ENCODE data around the gene CDC37. TPM values are rescaled to one million over a fixed set of nuclear protein-coding genes. Genes with fewer than 3 reads are reported as not detected.

Gene CDC37
- total RNA-seq, 1 donor: 151 TPM

DNA sequence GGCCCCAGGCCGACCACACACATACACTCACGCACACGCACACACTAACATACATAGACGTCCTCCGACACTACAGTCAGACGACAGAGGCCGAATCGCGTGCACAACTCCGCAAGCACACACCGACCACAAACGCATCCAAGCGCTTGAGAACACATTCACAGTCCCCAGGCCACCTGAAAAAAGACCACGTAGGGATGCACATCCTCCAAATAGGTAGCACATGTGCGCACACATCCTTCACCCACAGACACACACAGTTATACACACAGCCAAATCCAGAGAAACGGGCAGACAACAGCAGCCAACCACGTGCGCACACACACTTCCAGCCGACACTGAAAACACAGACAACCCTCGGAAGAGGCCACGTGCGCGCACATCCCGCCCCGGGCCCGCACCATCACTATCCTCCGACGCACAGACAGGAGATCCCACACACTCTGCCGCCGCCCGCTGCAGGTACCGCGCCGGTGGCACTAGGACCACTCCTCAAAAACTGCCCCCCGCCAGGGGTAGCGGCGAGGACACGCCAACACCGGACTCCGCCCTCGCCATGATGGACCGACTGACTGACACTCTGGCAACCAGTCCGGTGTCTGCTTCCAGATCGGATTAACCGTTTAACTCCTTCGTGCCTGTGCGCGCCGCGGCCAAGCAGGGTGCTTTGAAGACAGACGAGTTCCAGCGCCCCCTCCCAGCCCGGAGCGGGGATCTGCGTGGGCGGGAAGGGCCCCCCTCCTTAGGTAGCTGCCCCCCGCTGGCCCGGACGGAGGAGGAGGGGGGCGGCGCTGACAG, 16.5 kb upstream of the CDC37 start:
- TF ChIP-seq, protein P1, sequence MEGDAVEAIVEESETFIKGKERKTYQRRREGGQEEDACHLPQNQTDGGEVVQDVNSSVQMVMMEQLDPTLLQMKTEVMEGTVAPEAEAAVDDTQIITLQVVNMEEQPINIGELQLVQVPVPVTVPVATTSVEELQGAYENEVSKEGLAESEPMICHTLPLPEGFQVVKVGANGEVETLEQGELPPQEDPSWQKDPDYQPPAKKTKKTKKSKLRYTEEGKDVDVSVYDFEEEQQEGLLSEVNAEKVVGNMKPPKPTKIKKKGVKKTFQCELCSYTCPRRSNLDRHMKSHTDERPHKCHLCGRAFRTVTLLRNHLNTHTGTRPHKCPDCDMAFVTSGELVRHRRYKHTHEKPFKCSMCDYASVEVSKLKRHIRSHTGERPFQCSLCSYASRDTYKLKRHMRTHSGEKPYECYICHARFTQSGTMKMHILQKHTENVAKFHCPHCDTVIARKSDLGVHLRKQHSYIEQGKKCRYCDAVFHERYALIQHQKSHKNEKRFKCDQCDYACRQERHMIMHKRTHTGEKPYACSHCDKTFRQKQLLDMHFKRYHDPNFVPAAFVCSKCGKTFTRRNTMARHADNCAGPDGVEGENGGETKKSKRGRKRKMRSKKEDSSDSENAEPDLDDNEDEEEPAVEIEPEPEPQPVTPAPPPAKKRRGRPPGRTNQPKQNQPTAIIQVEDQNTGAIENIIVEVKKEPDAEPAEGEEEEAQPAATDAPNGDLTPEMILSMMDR (IDR thresholded peaks at IDR 0.05; ENCODE audit: insufficient read depth, low read length): no peak
- peak overlapping the region; percentile 45 for H3K4me3 ChIP-seq (ENCODE audit: low read depth, low read length)
- peak; percentile 45 for DNase-seq (ENCODE audit: low read depth)

DNA sequence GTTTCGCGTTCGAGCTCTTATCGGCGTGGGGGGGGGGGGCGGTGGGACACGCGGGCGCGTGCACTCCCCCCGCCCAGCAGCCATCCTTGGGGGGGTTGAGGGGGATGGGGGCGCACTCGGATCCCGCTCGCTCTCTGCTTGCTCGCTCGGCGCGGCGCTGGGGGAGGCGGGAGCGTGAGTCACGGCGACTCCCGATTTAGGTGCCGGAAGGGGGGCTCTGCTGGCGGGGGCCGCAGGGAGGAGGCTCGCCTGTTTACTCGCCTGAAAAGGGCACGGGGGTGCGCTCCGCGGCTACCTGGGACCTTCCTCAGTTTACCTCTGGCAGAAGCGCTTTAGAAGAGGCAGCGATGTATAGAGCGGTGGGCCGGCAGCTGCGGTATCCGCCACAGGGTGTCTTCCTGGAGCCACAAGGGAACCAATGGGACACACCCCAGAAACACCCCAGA, 15.9 kb upstream of the CDC37 start:
- TF ChIP-seq, protein P1 (IDR thresholded peaks at IDR 0.05; ENCODE audit: insufficient read depth, low read length): no peak
- DNase-seq (ENCODE audit: low read depth): no peak

DNA sequence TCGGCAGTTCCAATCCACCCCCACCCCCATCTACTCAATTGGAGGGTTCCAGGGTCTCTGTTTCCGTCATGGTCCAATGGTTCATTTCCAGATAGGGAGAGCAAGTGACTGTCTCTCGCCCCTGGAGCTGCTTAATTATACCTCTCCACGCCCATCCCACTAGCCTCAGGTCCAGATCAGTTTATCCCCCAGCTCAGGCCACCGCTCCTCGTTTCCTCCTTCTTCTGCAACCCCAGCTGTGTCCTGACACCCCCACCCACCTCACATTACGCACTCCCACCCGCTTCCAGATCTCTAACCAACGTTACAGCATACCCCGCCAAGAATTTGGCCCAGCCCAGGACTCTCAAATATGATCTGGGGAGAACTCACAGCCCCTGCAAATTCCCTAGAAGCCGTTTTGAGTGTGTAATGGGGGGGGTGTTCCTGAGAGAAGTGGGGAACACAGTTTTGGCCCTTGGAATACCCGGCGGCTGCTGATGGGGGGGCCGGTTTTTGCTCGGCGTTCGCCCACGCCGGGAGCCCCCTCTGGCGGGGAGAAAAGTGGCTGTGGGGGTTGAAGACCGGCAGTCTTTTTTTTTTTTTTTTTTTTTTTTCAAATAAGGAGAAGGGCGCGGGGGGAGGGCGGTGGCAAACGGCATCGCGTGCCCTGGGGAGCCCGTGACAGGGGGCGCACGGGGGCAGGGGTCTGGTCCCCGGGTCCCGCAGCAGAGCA, 15.3 kb upstream of the CDC37 start:
- no peak overlapping the region for H3K4me3 ChIP-seq (ENCODE audit: low read depth, low read length)
- TF ChIP-seq, protein P1 (IDR thresholded peaks at IDR 0.05; ENCODE audit: insufficient read depth, low read length): peak; percentile 12
- peak; percentile 22 for DNase-seq (ENCODE audit: low read depth)

More for the DNA sequence above, 15.9 kb upstream of the CDC37 start:
- H3K4me3 ChIP-seq (ENCODE audit: low read depth, low read length): peak overlapping the region; percentile 13

DNA sequence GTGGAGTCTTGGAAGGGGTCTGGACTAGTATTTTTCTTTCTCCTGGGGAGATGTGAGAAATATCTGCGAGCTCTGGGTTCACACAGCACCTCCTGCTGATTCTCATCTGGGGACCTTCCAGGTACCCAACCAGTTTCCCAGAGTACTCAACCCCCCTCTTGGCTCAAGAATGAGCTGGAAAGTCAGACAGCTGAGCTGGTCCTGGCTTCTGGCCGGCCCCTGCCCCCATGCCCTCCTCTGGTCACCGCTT, 14.8 kb upstream of the CDC37 start:
- DNase-seq (ENCODE audit: low read depth): no peak
- TF ChIP-seq, protein P1 (IDR thresholded peaks at IDR 0.05; ENCODE audit: insufficient read depth, low read length): no peak
- H3K4me3 ChIP-seq (ENCODE audit: low read depth, low read length): no peak overlapping the region

DNA sequence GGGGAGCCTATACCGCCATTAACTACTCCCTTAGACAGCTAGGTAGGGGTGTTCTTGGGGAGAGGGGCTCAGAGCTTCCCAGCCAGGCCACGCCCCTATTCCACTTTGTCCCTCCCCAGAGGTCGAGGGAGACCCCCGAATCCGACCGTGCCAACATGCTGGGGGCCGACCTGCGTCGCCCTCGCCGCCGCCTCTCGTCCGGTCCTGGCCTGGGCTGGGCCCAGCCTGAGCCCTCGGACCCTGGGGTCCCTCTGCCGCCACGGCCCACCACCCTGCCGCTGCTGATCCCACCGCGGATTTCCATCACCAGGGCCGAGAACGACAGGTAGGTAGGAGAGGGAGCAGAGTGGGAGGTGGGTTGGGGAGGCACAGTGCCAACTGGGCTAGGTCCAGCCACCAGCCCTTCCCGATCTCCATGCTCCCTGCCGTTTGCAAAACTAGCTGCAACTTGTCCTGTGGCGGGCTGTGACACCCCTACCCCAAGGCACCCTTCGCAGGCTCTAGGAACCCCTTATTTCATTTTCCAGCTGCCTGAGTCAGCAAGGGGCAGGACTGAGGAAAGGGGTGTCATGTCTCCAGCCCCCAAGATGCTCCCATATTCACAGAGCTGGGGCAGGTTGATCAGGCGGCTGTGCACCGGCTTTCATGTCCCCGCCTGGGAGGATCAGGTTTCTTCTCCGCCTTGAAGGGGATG, 14.3 kb upstream of the CDC37 start:
- TF ChIP-seq, protein P1 (IDR thresholded peaks at IDR 0.05; ENCODE audit: insufficient read depth, low read length): no peak
- no peak overlapping the region for H3K4me3 ChIP-seq (ENCODE audit: low read depth, low read length)
- no peak for DNase-seq (ENCODE audit: low read depth)

DNA sequence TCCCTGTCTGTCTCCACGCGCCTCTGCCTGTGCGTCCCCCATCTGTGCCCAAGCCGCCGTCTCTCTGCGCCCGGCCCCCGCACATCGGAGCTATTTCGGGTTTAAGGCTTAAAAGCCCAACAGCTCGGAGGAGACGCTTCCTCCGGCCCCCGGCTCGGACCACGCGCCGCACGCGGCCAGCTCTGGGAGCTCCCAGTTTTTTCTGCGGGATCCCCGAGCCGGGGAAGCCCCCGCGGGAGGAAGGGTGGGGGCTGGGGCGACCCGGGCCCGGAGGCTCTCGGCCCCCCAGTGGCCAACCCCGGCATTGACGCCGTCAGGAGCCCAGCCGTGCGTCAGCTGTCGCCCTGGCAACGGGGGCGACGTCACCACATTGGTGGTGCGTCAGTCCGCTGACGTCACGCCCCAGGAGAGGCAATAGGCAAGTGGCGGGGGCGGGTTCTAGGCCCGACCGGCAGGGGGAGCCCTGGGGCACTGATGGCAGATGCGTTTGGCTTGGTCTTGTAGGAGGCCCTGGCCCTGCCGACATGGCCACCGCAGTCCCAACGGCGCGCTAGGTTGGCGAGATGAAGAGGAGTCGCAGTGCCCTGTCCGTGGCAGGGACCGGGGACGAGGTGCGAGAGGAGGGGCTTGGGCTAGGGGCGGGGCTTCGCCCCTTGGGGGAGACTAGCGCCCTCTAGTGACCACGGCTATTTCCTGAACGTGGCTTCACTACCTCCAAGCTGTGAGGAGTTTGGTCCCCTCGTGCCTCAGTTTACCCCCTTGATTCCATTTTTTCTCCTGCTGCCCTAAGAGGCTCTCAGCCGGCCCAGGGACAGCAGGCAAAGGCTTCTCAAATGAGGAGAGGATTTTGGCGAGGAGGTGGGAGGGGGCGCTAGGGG, 13.3 kb upstream of the CDC37 start:
- TF ChIP-seq, protein P1 (IDR thresholded peaks at IDR 0.05; ENCODE audit: insufficient read depth, low read length): peak; percentile 67
- DNase-seq (ENCODE audit: low read depth): peak; percentile 85
- H3K4me3 ChIP-seq (ENCODE audit: low read depth, low read length): peak overlapping the region; percentile 66
